Measurements from ENCODE around the gene PRPH. TPM values are rescaled to one million over a fixed set of nuclear protein-coding genes. Genes with fewer than 3 reads are reported as not detected.

The PRPH gene
- polyA plus RNA-seq, 2 of the 4 experiments (the other 2 are of a cell fraction): 0.50 to 1.7 TPM

DNA sequence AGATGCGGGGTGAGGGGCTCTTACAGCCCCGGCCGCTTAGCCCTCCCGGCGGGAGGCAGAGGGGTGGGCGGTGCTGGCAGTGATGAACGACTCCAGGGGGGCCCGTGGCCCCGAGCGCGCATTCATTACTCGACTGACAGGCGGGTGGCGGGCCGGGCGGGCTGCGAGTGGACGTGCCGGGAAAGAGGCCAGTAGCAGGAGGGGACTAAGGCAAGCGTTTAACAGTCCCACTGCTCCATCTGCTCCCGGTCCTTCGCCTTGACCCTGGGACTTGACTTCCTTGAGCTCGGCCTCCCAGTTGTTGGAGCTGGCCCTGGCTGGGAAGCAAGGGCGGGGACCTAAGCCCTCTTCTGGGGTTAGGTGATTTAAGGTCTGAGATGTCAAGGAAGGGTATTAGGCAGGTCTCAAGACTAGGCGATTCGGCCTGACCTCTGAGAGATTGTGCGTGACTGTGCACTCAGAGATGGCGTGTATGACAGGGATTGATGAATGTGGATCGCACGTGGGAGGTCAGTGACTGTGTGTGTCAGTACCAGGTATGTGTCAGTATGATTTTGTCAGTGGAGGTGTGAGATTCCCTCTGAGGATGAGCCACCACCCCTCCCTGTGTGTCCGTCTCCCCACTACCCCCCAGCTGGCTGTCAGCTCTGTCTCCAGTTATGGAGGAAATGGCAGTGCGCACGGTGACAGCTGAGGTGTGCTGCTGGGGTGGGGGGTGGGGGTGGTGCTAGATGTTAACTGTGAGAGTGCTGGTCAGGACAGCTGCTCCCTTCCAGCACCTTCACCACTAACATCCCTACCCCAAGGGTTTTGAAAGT lies 48.2 kb downstream of the PRPH start:
- CTCF ChIA-PET: interaction anchor here (0.7 to 4.0 kb wide), 56 partner anchors 9 to 588 kb away, joined by 3 to 164 read pairs (median 6); partner anchors contain the start of genes KCNH3, PRPH, SPATS2 and TROAP
- WGBS (ENCODE audit: missing lambda C conversion rate): 24% methylated on average over 32 of the region's 33 CpGs
- POLR2A ChIA-PET: interaction anchor here (0.7 to 2.8 kb wide), 4 partner anchors 11 to 24 kb away, joined by 3 to 17 read pairs (median 5); partner anchors contain the start of genes SPATS2 and TROAP
- H3K4me2 ChIP-seq: peak overlapping the region; percentile 99
- FAIRE-seq: no peak
- no peak for TF ChIP-seq ZNF302 (CRISPR knock-in tag; IDR thresholded peaks at IDR 0.05)
- TF ChIP-seq HOXB5 (CRISPR knock-in tag; IDR thresholded peaks at IDR 0.05): 0 out of 2 replicates have a peak, but pooled peaks have one; percentile 6
- peak in 1 of 2 experiments; percentile 35 for DNase-seq (ENCODE audit: low read depth in 1 of 2, low spot score in 1 of 2)
- peak overlapping the region; percentile 48 for H3K4me3 ChIP-seq
- H3K4me1 ChIP-seq: peaks cover 42% of the 10 kb centered on the region
- H3K9me3 ChIP-seq: no peaks in the 10 kb centered on the region
- H3K27ac ChIP-seq: peak overlapping the region; percentile 39 to 72; a peak in 5 of 6 replicates
- ATAC-seq: peak in 1 of 2 experiments; percentile 9; a peak in 3 of 6 replicates

DNA sequence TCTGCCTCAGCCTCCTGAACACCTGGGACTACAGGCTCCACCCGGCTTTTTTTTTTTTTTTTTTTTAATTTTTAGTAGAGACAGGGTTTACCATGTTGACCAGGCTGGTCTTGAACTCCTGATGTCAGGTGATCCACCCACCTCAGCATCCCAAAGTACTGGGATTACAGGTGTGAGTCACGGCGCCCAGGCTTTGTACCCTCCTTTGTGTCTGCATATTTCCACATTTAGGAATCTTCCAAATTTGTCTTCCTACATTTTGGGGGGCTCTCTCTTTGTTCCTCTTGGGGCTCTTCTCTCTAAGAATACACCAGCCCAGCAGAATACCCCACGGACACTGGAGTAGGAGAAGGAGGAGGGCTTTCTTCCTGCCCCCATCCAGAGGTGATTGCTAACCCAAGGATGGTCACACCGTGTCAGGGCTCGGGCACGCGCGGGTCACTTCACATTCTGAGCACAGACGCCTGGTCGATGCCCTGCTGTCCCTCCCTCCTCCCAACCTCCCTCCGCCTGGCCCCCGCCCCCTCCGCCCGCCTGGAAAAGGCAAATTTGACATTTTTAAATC lies 49.6 kb downstream of the PRPH start:
- ChIA-PET CTCF (interaction anchor here (1.1 to 4.0 kb wide), 3 partner anchors 9 to 54 kb away, joined by 3 to 164 read pairs (median 56); partner anchors contain the start of gene PRPH), POLR2A (no interaction called here)
- Histone ChIP-seq H3K9me3 (no peaks in the 10 kb centered on the region), H3K4me2 (peak overlapping the region; percentile 87; the same call in 1 of the 3 replicates), H3K4me3 (no peak overlapping the region; the same call in 2 of the 3 replicates), H3K27ac (peak overlapping the region in 1 of 2 experiments; percentile 85; a peak in 2 of 6 replicates), H3K4me1 (peaks cover 50% of the 10 kb centered on the region)
- TF ChIP-seq ZNF302 (CRISPR knock-in tag; IDR thresholded peaks at IDR 0.05) (no peak), KDM5A (IDR thresholded peaks at IDR 0.05) (no peak), CEBPB (IDR thresholded peaks at IDR 0.05) (no peak), RARB (CRISPR knock-in tag; IDR thresholded peaks at IDR 0.05) (no peak), RNF2 (IDR thresholded peaks at IDR 0.05; ENCODE audit: borderline replicate concordance, low read depth) (no peak), TP53 (CRISPR knock-in tag; IDR thresholded peaks at IDR 0.05) (no peak), HMGXB4 (CRISPR knock-in tag; IDR thresholded peaks at IDR 0.05; ENCODE audit: borderline replicate concordance) (no peak), MAFK (IDR thresholded peaks at IDR 0.05; ENCODE audit: partially characterized antibody) (no peak), JUNB (IDR thresholded peaks at IDR 0.05) (no peak), ZFP36 (IDR thresholded peaks at IDR 0.05; ENCODE audit: borderline replicate concordance, partially characterized antibody) (no peak), POLR2A (IDR thresholded peaks at IDR 0.05; ENCODE audit: low read length) (no peak), JUN (IDR thresholded peaks at IDR 0.05) (no peak), BHLHE40 (IDR thresholded peaks at IDR 0.05; ENCODE audit: low read depth, low read length) (no peak), HOXB13 (CRISPR knock-in tag; IDR thresholded peaks at IDR 0.05; ENCODE audit: low read depth) (no peak)
- TF ChIP-seq, protein P1, sequence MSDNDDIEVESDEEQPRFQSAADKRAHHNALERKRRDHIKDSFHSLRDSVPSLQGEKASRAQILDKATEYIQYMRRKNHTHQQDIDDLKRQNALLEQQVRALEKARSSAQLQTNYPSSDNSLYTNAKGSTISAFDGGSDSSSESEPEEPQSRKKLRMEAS (IDR thresholded peaks at IDR 0.05): no peak
- TF ChIP-seq, protein P2, sequence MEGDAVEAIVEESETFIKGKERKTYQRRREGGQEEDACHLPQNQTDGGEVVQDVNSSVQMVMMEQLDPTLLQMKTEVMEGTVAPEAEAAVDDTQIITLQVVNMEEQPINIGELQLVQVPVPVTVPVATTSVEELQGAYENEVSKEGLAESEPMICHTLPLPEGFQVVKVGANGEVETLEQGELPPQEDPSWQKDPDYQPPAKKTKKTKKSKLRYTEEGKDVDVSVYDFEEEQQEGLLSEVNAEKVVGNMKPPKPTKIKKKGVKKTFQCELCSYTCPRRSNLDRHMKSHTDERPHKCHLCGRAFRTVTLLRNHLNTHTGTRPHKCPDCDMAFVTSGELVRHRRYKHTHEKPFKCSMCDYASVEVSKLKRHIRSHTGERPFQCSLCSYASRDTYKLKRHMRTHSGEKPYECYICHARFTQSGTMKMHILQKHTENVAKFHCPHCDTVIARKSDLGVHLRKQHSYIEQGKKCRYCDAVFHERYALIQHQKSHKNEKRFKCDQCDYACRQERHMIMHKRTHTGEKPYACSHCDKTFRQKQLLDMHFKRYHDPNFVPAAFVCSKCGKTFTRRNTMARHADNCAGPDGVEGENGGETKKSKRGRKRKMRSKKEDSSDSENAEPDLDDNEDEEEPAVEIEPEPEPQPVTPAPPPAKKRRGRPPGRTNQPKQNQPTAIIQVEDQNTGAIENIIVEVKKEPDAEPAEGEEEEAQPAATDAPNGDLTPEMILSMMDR (IDR thresholded peaks at IDR 0.05): no peak
- no peak for DNase-seq (ENCODE audit: low read depth in 1 of 2, low spot score in 1 of 2)
- WGBS (ENCODE audit: missing lambda C conversion rate): 85% methylated on average over 13 of the region's 15 CpGs
- no peak for ATAC-seq
- no peak for FAIRE-seq

Data from A549 (cell line).